ENCODE data around the gene RHCE. TPM values are rescaled to one million over a fixed set of nuclear protein-coding genes. Genes with fewer than 3 reads are reported as not detected.

The RHCE gene
- total and polyA plus RNA-seq, 2 donors = 0.59 to 1.0 TPM

GRCh38 chr1:25439287-25439686, 18.7 kb upstream of the RHCE start:
- Histone ChIP-seq H3K4me3 (ENCODE audit: low read length in 2 of 2) (no peak overlapping the region), H3K9me3 (ENCODE audit: control insufficient read depth in 2 of 2, insufficient read depth in 1 of 2, low read length in 1 of 2) (no peaks in the 10 kb centered on the region), H3K27ac (ENCODE audit: low read depth in 1 of 2, low read length in 1 of 2) (no peak overlapping the region), H3K27me3 (ENCODE audit: control insufficient read depth in 2 of 2, insufficient read depth in 1 of 2, low read length in 1 of 2) (no peaks in the 10 kb centered on the region), H3K4me1 (ENCODE audit: control insufficient read depth in 2 of 2, insufficient read depth in 2 of 2, low read length in 2 of 2) (peaks cover 2 to 6% of the 10 kb centered on the region in 2 donors), H3K36me3 (ENCODE audit: control insufficient read depth in 2 of 2, insufficient read depth in 2 of 2, low read length in 1 of 2) (peaks cover 4 to 8% of the 10 kb centered on the region in 2 donors)
- DNase-seq (ENCODE audit: low read depth in 6 of 9, low spot score in 9 of 9) = no peak
- WGBS = 98% methylated on average over 6 of the region's 6 CpGs

- peaks cover 4 to 8% of the 10 kb centered on the region in 2 donors for H3K36me3 ChIP-seq (ENCODE audit: control insufficient read depth in 2 of 2, insufficient read depth in 2 of 2, low read length in 1 of 2)
- H3K27me3 ChIP-seq (ENCODE audit: control insufficient read depth in 2 of 2, insufficient read depth in 1 of 2, low read length in 1 of 2) = no peaks in the 10 kb centered on the region
- H3K9me3 ChIP-seq (ENCODE audit: control insufficient read depth in 2 of 2, insufficient read depth in 1 of 2, low read length in 1 of 2) = no peaks in the 10 kb centered on the region
- no peak for DNase-seq (ENCODE audit: low read depth in 6 of 9, low spot score in 9 of 9)
- no peak overlapping the region for H3K4me3 ChIP-seq (ENCODE audit: low read length in 2 of 2)
- WGBS = 98% methylated on average over 8 of the region's 8 CpGs
- H3K4me1 ChIP-seq (ENCODE audit: control insufficient read depth in 2 of 2, insufficient read depth in 2 of 2, low read length in 2 of 2) = peaks cover 0 to 8% of the 10 kb centered on the region in 2 donors
- H3K27ac ChIP-seq (ENCODE audit: low read depth in 1 of 2, low read length in 1 of 2) = no peak overlapping the region
Observed at GRCh38 chr1:25437672-25438071, 17.0 kb upstream of the RHCE start.

GRCh38 chr1:25435397-25436108, 14.9 kb upstream of the RHCE start:
- Histone ChIP-seq H3K27me3 (ENCODE audit: control insufficient read depth in 2 of 2, insufficient read depth in 1 of 2, low read length in 1 of 2) (no peaks in the 10 kb centered on the region), H3K4me3 (ENCODE audit: low read length in 2 of 2) (no peak overlapping the region), H3K9me3 (ENCODE audit: control insufficient read depth in 2 of 2, insufficient read depth in 1 of 2, low read length in 1 of 2) (no peaks in the 10 kb centered on the region), H3K27ac (ENCODE audit: low read depth in 1 of 2, low read length in 1 of 2) (peak overlapping the region in 1 of 2 donors; percentile 1), H3K4me1 (ENCODE audit: control insufficient read depth in 2 of 2, insufficient read depth in 2 of 2, low read length in 2 of 2) (peaks cover 0 to 8% of the 10 kb centered on the region in 2 donors), H3K36me3 (ENCODE audit: control insufficient read depth in 2 of 2, insufficient read depth in 2 of 2, low read length in 1 of 2) (peaks cover 4 to 8% of the 10 kb centered on the region in 2 donors)
- 20% methylated on average over 4 of the region's 4 CpGs for WGBS
- no peak for DNase-seq (ENCODE audit: low read depth in 6 of 9, low spot score in 9 of 9)

GRCh38 chr1:25433389-25434186, 13.0 kb upstream of the RHCE start:
- H3K27ac ChIP-seq (ENCODE audit: low read depth in 1 of 2, low read length in 1 of 2) = no peak overlapping the region
- DNase-seq (ENCODE audit: low read depth in 6 of 9, low spot score in 9 of 9) = no peak
- no peaks in the 10 kb centered on the region for H3K9me3 ChIP-seq (ENCODE audit: control insufficient read depth in 2 of 2, insufficient read depth in 1 of 2, low read length in 1 of 2)
- no peak overlapping the region for H3K4me3 ChIP-seq (ENCODE audit: low read length in 2 of 2)
- H3K27me3 ChIP-seq (ENCODE audit: control insufficient read depth in 2 of 2, insufficient read depth in 1 of 2, low read length in 1 of 2) = peaks cover 0 to 2% of the 10 kb centered on the region in 2 donors
- WGBS = 93% methylated on average over 4 of the region's 4 CpGs
- H3K36me3 ChIP-seq (ENCODE audit: control insufficient read depth in 2 of 2, insufficient read depth in 2 of 2, low read length in 1 of 2) = peaks cover 4 to 8% of the 10 kb centered on the region in 2 donors
- peaks cover 0 to 10% of the 10 kb centered on the region in 2 donors for H3K4me1 ChIP-seq (ENCODE audit: control insufficient read depth in 2 of 2, insufficient read depth in 2 of 2, low read length in 2 of 2)

- Histone ChIP-seq H3K36me3 (ENCODE audit: control insufficient read depth in 2 of 2, insufficient read depth in 2 of 2, low read length in 1 of 2) (peaks cover 4 to 8% of the 10 kb centered on the region in 2 donors), H3K4me1 (ENCODE audit: control insufficient read depth in 2 of 2, insufficient read depth in 2 of 2, low read length in 2 of 2) (peaks cover 0 to 15% of the 10 kb centered on the region in 2 donors), H3K27ac (ENCODE audit: low read depth in 1 of 2, low read length in 1 of 2) (no peak overlapping the region), H3K27me3 (ENCODE audit: control insufficient read depth in 2 of 2, insufficient read depth in 1 of 2, low read length in 1 of 2) (peaks cover 0 to 2% of the 10 kb centered on the region in 2 donors), H3K9me3 (ENCODE audit: control insufficient read depth in 2 of 2, insufficient read depth in 1 of 2, low read length in 1 of 2) (no peaks in the 10 kb centered on the region), H3K4me3 (ENCODE audit: low read length in 2 of 2) (no peak overlapping the region)
- no peak for DNase-seq (ENCODE audit: low read depth in 6 of 9, low spot score in 9 of 9)
- WGBS = 97% methylated on average over 6 of the region's 6 CpGs
Observed at GRCh38 chr1:25432749-25433388, 12.2 kb upstream of the RHCE start.

- peaks cover 0 to 2% of the 10 kb centered on the region in 2 donors for H3K36me3 ChIP-seq (ENCODE audit: control insufficient read depth in 2 of 2, insufficient read depth in 2 of 2, low read length in 1 of 2)
- peaks cover 0 to 2% of the 10 kb centered on the region in 2 donors for H3K27me3 ChIP-seq (ENCODE audit: control insufficient read depth in 2 of 2, insufficient read depth in 1 of 2, low read length in 1 of 2)
- peak overlapping the region; percentile 88 to 98 for H3K4me3 ChIP-seq (ENCODE audit: low read length in 2 of 2)
- H3K4me1 ChIP-seq (ENCODE audit: control insufficient read depth in 2 of 2, insufficient read depth in 2 of 2, low read length in 2 of 2) = peaks cover 0 to 15% of the 10 kb centered on the region in 2 donors
- no peaks in the 10 kb centered on the region for H3K9me3 ChIP-seq (ENCODE audit: control insufficient read depth in 2 of 2, insufficient read depth in 1 of 2, low read length in 1 of 2)
- 34% methylated on average over 6 of the region's 6 CpGs for WGBS
- DNase-seq (ENCODE audit: low read depth in 6 of 9, low spot score in 9 of 9) = no peak
- no peak overlapping the region for H3K27ac ChIP-seq (ENCODE audit: low read depth in 1 of 2, low read length in 1 of 2)
Observed at GRCh38 chr1:25431955-25432719, 11.5 kb upstream of the RHCE start.

- Histone ChIP-seq H3K4me3 (ENCODE audit: low read length in 2 of 2) (peak overlapping the region; percentile 88 to 98), H3K4me1 (ENCODE audit: control insufficient read depth in 2 of 2, insufficient read depth in 2 of 2, low read length in 2 of 2) (peaks cover 0 to 15% of the 10 kb centered on the region in 2 donors), H3K27ac (ENCODE audit: low read depth in 1 of 2, low read length in 1 of 2) (peak overlapping the region; percentile 67 to 88), H3K36me3 (ENCODE audit: control insufficient read depth in 2 of 2, insufficient read depth in 2 of 2, low read length in 1 of 2) (no peaks in the 10 kb centered on the region), H3K9me3 (ENCODE audit: control insufficient read depth in 2 of 2, insufficient read depth in 1 of 2, low read length in 1 of 2) (no peaks in the 10 kb centered on the region), H3K27me3 (ENCODE audit: control insufficient read depth in 2 of 2, insufficient read depth in 1 of 2, low read length in 1 of 2) (peaks cover 0 to 2% of the 10 kb centered on the region in 2 donors)
- WGBS = under 1% methylated on average over 89 of the region's 89 CpGs
- peak in 3 of 9 donors; percentile 2 to 27 (median 16) for DNase-seq (ENCODE audit: low read depth in 6 of 9, low spot score in 9 of 9)
Observed at GRCh38 chr1:25430967-25431881, 10.6 kb upstream of the RHCE start.

Data from thymus (tissue), 11 donors.